ENCODE measurements around the gene SCFD2.
"Not testable (repeated sequence)": the region's sequence is repeated elsewhere in the genome, so short reads cannot be mapped to it uniquely, and the experiment has no call there.

SCFD2 gene

DNA sequence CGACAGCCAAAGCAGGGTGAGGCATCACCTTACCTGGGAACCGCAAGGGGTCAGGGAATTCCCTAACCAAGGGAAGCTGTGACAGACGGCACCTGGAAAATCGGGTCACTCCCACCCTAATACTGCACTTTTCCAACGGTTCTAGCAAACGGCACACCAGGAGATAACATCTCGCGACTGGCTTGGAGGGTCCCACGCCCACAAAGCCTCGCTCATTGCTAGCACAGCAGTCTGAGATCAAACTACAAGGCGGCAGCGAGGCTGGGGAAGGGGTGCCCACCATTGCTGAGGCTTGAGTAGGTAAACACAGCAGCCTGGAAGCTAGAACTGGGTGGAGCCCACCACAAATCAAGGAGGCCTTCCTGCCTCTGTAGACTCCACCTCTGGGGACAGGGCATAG is 25.7 kb downstream of the SCFD2 start:
- DNase-seq, result not testable (repeated sequence)

DNA sequence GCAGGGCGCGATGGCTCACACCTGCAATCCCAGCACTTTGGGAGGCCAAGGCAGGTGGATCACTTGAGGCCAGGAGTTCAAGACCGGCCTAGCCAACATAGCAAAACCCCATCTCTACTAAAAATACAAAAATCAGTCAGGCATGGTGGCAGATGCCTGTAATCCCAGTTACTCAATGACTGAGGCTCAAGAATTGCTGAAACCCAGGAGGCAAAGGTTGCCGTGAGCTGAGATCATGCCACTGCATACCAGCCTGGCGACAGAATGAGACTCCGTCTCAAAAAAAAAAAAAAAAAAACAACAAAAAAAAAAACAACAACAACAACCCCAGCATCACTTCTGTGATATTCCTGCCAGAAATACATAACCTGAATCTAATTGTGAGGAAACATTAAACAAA is 30.9 kb downstream of the SCFD2 start:
- not testable (repeated sequence) for DNase-seq

DNA sequence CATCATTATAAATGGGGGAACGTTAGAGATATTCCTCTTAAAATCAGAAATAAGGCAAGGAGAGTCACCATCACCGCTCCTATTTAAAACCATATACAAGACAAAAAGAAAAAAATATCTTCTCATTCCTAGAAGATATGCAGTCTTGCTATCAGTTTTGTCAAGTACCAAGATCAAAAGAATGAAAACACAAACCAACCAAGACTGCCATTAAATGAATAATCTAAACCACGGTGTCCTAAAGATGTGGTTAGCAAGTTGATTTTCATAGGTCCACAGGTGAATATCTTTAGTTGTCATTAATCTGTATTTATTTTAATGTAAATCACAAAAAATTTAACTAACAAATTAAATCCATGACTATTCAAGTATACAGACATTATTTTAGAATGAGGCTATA is 39.3 kb downstream of the SCFD2 start:
- no peak for DNase-seq

DNA sequence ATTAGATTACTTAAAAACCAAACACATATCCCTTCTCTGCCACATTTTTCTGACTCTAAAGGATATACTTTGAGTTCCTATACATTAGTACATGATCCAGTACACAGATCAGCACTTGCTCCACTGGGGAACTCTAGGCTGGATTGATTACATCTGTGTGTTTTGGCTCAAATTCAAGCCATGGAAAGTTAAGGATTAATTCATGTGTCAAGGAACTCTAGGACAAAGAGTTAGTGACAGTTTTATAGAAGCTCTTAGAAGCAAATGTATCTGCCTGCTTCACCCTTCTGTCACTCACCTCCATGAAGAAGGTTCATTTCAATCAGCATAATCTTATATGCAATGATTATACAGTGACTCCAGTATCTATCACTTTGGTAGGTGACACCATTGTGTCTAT is 43.2 kb downstream of the SCFD2 start:
- DNase-seq, result no peak

DNA sequence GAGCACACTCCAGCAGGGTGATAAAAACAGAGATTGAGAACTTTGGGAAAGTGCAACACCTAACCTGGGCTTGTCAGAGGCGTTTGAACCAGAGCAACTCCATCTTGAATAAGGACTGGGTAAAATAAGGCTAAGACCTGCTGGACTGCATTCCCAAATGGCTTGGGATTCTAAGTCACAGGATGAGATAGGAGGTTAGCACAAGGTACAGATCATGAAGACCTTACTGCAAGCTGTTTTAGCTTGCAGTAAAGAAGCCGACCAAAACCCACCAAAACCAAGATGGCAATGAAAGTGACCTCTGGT is 43.9 kb downstream of the SCFD2 start:
- DNase-seq, result no peak

DNA sequence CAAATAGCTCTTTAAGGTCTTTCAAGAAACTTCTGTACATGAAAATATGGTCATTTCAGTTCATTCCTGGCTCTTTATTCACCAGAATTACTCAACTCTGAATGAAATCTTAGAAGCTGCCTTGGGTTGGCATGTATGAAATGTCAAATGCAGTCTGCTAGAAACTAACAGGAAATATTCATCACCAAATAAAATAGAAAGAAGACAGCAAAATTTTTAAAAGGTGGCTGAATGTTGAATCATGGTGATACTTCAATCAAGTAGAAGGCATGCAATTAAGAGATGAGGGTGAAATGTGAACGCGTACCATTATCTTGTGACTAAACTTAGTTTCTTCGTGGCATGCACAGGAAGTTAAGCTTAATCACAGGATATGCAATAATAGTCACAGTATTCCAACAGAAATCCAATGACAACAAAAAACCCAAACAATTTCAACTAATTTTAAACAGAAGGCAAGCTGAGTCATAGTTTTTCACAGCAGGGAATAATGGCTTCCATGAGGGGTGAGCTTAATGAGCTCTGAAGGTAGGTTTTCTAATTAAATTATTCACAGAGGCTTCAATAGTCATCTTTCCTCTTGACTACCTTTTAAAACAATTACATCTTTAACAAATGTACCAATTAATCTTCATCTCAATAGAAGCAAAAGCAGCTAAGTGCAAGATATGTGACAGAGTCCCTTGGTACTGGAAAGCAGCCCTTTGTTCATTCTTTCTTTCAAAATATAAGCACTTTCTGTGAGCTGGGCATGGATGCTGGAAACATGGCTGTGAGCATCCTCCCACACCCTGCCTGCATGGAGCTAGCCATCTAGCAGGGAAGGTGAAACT is 44.5 kb downstream of the SCFD2 start:
- DNase-seq, result no peak

DNA sequence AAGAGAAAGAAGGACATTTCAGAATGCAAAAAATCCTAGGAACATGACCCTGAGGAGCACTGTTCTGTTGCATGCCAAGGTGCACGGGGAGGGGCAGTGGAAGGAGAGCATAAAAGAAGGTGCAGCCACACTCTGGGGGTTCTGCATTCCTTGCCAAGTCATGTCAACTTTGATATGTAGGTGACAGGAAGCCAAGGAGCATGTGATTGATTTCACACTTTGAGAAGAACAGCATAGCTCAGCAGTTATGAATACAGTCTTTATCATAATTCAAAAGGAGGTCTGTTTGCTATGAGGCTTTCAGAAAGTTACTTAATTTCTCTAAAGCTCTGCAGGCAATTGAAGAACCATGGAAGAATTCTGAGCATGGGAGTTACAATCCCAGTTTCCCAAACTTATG is 50.6 kb downstream of the SCFD2 start:
- DNase-seq, result no peak

DNA sequence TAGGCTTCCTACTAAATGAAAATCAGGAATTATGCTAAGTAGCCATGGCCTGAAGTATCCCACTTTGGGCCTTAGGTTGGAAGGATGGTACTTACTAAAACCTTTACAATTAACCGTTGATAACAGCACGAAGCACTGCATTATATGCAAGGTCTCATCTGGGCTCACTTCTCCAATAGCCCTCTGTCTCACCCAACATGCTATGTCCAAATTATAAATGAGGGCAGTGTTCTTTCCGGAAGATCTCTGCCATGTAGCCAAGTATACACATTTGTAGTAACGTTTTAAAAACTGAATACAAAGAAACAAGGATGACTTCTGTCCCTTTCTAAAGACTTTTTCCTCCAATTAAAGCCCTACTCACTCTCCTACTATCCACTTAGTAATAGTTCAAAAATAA is 51.6 kb downstream of the SCFD2 start:
- no peak for DNase-seq

DNA sequence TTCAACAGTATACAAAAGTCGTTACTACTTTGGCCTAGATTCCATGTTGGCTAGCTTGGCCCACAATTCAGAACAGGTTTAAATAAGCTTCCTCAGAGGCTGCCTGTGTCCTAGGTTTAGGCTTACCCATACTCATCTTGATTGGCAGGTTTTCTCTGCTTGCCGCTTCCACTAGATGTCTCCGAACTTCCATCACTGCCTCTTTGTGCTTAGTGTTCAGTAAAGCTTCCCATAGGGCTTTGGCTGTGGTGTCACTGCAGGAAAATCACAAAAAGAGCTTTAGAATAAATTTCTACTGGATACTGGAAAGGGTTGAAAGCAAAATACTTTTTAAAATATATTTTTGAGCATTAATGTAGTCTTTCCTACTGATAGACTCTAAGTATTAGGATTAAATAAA is 52.4 kb downstream of the SCFD2 start:
- DNase-seq, result peak; percentile 19

DNA sequence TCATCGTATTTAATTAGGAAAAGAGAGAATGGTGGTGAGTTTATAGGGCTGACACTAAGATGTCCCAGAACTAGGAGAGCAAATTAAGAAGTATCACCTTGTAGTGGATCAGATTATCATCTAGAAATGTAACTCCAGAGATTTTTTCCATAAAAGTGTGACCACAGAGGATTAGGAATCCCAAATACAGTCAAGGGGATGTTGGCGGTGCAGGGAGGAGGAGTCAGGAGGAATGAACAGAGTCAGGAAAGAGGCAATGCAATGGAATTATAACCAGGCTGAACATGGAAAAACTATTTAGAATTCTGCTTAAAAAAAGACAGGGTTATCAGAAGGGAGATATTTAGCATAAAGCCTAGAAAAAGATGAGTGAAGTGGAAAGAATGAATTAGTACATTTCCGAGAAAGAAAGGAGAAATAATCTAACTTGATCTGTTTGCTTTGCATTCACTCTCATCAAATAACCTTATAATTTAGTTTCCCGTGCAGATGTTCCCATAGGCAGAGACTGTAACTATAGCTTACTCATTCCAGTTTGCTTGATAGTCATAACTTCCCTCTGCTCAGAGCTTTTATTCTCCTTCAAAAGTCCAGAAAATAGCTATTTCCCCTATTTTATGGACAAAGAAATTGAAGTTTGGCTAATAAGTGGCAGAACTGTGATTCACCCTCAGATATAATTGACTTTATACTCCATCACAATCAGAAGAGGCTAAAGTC is 56.4 kb downstream of the SCFD2 start:
- DNase-seq, result no peak

DNA sequence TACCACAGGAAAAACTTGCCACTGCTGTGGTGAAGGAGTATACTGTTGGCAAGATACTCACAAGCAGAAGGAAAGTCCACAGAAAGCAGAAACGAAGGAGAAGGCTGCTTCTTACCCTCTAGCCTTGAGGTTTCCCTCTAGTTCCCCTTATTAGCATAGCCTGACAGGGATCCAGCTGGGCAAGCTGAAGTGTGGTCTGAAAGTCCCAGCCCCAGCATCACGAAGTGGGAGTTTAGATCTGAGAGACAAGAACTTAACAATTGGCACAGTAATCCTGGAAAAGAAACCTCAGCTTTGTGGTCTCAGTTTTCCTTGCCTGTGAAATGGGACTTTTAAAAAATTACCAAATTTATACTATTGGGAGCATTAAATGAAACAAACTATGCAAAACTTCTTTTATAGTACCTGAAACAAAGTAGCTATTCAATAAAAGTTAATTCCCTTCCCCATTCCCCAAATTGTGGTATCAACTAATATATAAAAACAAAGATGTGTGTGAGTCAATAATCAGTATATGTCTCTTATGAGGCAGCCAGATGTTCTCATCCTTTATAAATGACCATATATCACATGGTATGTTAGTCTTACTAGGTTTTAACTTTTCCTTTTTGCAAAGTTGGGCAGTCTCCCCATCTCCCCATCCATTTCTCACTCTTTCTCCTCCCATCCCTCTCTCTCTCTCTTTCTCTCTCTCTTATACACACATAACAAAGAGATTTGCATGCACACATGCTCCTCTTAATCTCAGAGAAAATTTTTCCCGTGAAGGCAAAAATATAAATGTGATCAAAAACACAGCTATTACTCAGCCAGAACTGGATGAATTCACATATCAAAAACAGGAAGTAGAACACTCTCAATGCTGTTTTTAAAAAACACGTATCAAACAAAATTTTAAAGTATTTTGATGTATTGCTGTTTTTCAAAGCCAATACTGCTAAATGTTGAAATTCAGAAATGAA is 57.8 kb downstream of the SCFD2 start:
- DNase-seq, result no peak

DNA sequence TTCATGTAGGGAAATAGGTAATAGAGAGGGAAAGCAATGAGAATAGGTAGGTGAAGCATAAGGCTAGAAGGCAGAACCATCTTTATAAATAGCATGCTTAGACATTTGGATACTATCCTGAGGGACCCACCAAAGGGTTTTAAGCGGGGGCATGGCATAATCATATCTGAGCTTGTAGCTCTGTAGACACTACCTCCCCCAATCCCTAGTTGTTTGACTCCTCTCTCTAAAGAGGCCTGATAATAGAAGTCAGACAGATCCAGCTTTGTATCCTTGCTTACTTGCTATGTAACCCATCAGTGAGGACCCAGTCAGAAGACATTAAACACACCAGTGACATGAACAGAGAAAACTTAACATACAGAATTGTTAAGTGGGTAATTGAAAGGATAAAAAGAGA is 58.7 kb downstream of the SCFD2 start:
- no peak for DNase-seq

DNA sequence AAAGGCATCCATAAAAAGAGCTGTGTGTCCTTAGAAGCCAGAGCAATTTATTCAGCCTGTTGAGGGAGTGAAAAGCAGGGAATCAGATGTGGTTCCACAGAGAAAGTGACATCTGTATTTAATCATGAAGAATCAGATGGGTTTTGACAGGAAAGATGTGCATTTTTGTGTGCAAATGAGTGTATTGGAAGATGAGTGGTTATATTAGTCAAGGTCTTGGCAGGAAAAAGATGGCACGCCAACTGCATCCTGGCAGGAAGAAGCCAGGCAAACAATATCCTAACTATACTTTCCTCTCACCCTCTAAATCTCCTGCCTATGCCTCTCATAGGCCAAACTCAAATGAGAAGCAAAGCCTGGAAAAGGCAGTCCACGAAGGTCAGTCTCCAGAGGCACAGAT is 59.1 kb downstream of the SCFD2 start:
- no peak for DNase-seq

DNA sequence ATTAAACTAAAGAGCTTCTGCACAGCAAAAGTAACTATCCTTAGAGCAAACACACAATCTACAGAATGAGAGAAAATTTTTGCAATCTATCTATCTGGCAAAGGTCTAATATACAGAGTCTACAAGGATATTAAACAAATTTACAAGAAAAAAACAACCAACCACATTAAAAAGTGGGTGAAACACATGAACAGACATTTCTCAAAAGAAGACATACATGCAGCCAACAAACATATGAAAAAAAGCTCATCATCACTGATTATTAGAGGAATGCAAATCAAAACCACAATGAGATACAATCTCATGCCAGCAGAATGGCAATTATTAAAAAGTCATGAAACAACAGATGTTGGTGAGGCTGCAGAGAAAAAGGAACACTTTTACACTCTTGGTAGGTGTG is 73.7 kb downstream of the SCFD2 start:
- DNase-seq, result not testable (repeated sequence)

DNA sequence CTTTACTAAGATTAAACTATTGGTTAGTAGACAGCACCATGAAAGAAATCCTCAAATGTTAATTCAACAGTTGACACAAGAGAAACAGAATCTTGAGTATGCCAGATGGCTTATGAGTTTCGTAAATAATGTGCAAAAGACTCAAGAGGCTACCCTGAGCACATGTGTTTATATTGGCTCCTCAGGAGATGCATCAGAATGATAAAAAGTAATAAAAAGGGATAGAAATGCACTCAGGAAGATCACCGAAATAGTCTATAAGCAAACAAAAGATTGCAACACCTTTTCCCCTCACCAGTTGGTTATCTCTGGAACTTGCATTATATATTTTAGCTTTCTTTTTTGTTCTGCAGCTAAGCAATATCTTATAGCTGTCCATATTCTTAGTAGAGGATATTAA is 84.4 kb downstream of the SCFD2 start:
- no peak for DNase-seq

DNA sequence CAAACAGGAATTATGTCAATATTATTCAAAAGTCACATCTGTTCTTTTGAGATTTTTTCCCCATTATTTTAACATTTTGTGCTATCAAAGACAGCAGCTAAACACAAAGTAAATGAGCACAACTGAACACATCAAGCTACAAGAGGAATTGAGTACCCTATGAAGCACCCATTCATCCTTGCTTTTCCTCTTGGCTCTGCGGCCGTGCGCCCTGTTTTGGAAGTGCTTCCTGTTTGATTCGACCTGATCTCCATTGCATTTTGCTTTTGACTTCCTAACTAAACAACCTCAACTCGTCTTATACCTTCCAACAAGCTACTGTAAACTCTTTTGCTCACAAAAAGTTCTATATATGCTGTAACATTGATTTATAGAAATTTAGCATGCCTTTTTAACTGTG is 85.0 kb downstream of the SCFD2 start:
- no peak for DNase-seq

DNA sequence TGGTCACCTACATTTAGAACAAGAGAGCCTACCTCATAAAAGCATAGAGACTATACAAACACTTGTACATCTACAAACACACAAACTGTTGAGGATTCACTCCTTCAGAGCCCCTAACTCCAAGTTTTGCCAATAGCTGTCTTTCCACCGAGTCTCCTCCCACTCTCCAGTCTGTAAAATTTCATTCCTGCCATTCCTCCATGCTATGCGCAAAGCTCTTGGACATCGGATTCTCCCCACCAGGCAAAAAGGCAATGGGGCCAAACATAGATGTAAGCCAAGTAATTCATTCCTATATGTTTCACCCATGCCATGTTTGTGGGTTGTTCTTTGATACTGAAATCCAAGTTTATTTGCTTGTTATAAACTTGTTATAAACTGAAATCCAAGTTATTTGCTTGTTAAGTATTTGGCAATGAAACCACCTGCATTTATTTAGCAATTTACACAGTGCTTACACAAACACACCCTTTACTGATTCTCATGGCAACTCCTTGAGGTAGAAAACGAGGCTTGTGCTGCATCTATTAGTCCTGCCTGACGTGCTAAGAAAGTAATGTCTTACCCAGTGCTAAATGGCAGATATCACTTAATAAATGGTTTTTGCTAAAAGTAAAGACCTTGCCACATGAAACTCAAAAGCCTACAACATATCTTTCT is 91.1 kb downstream of the SCFD2 start:
- DNase-seq, result no peak

DNA sequence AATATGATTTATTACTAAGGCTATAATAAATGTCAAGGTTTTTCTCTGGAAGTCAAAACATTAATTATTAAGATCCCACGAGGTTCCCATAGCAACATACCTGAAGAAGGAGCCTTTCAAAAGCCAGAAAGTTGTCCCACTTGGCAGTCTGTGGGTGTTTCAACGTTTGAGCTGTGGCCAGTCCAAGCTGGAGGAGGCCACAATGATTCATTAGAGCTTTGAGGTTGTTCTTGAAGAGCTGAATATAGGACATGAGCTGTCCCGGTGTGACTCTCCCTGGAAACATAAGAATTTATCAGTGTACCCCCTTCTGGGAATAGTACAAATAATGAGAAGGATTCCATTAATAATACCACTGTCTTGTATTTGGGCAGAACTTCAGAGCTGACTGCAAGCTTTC is 92.1 kb downstream of the SCFD2 start:
- DNase-seq, result no peak

DNA sequence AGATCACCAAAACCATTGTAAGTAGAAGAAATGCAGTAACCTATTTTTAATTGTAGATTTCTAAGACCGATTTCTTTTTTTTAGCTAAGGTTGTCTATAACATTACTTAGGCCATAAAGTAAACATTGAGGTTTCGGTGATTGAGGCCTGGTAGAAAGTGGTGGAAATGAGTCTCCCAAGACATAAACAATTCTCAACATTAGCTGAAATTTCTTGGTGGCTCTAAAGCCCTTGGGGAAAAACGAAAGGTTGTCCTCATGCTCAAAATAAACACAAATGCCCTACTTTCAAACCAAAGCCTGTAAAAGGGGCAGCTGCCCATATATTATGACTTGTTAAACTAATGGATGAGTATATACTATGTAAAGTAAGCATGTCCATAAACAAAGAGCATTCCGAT is 98.8 kb downstream of the SCFD2 start:
- no peak for DNase-seq

DNA sequence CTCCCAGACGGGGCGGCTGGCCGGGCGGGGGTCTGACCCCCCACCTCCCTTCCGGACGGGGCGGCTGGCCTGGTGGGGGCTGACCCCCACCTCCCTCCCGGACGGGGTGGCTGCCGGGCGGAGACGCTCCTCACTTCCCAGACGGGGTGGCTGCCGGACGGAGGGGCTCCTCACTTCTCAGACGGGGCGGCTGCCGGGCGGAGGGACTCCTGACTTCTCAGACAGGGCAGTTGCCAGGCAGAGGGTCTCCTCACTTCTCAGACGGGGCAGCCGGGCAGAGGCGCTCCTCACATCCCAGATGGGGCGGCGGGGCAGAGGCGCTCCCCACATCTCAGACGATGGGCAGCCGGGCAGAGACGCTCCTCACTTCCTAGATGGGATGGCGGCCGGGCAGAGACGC is 109.9 kb downstream of the SCFD2 start:
- not testable (repeated sequence) for DNase-seq

DNA sequence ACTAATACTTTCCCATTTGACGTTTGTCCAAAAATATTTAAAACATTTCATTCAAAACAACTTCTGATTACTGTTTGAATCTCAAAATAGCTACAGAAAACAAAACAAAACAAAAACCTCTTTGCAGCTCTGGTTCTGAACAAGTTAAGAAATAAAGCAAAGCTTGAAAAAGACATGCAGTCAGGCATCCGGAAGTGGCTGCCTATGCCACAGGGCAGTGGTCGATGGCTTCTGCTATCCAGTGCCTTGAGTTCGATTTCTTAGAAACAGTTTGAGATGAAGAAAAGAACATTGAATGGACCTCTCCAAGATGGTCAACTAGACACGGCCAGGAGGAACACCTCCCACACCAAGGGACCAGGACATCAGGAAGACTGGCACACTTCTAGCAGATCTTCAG is 125.3 kb downstream of the SCFD2 start:
- no peak for DNase-seq

DNA sequence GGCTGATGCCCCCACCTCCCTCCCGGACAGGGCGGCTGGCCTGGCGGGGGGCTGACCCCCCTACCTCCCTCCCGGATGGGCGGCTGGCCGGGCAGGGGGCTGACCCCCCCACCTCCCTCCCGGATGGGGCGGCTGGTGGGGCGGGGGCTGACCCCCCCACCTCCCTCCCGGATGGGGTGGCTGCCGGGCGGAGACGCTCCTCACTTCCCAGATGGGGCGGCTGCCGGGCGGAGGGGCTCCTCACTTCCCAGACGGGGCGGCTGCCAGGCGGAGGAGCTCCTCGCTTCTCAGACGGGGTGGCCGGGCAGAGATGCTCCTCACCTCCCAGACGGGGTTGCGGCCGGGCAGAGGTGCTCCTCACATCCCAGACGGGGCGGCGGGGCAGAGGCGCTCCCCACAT is 127.5 kb downstream of the SCFD2 start:
- DNase-seq, result not testable (repeated sequence)

DNA sequence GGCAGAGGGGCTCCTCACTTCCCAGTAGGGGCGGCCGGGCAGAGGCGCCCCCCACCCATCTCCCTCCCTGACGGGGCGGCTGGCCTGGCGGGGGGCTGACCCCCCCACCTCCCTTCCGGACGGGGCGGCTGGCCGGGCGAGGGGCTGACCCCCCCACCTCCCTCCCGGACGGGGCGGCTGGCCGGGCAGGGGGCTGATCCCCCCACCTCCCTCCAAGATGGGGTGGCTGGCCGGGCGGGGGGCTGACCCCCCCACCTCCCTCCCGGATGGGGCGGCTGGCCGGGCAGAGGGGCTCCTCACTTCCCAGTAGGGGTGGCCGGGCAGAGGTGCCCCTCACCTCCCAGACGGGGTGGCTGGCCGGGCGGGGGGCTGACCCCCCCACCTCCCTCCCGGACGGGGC is 128.1 kb downstream of the SCFD2 start:
- not testable (repeated sequence) for DNase-seq

Measured in right hindlimb (tissue), 1 donor.